Measurements from ENCODE around the gene KIF26B. TPM values are rescaled to one million over a fixed set of nuclear protein-coding genes. Genes with fewer than 3 reads are reported as not detected.
A peak's percentile ranks its signal among the peaks of the same experiment; 100 is the strongest.

Gene KIF26B
- polyA plus RNA-seq, 6 donors from 2014 or later: 0.01 to 0.04 TPM; not detected in 4

- H3K4me1 Mint-ChIP-seq: peaks cover 0 to 7% (median 0%) of the 10 kb centered on the region in 3 donors
- DNase-seq (no peak), ATAC-seq (ENCODE audit: low read depth in 2 of 2) (no peak)
- H3K9me3 Mint-ChIP-seq: peaks cover 0 to 12% (median 5%) of the 10 kb centered on the region in 7 donors
- peaks cover 2 to 5% of the 10 kb centered on the region in 2 donors for H3K36me3 Mint-ChIP-seq
- H3K4me3 Mint-ChIP-seq: no peak overlapping the region
- no peak overlapping the region for H3K27ac Mint-ChIP-seq
- peaks cover 5 to 22% (median 16%) of the 10 kb centered on the region in 3 donors for H3K27me3 Mint-ChIP-seq
Measured at GRCh38 chr1:245649666-245650065, 494.9 kb downstream of the KIF26B start.

GRCh38 chr1:245650441-245650960, 495.7 kb downstream of the KIF26B start:
- ATAC-seq (ENCODE audit: low read depth in 2 of 2) (no peak), DNase-seq (no peak)
- Mint-ChIP-seq H3K27ac (no peak overlapping the region), H3K9me3 (peaks cover 0 to 8% (median 2%) of the 10 kb centered on the region in 7 donors), H3K4me3 (no peak overlapping the region), H3K4me1 (peaks cover 0 to 5% (median 0%) of the 10 kb centered on the region in 3 donors), H3K36me3 (no peaks in the 10 kb centered on the region), H3K27me3 (peaks cover 5 to 13% (median 13%) of the 10 kb centered on the region in 3 donors)

DNA sequence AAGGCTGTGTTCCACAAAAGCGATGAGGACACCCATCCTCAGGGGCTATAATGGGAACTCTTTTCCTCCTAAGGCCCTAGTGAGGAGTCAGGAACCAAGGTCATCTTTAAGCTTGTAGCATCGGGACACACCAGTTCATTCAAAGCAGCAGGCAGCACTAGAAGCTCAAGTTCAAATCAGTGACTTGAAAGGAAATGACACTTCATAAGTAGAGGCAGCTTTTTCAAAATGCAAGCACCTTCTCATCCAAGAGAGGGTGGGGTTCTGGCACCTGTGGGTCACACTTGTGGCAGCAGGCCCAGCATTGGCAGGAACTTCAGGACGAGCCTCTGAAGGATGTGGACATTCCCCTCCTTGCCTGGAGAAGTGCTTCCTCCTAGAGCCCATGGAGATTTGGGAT, 496.3 kb downstream of the KIF26B start:
- H3K9me3 Mint-ChIP-seq: peaks cover 0 to 3% (median 2%) of the 10 kb centered on the region in 7 donors
- H3K36me3 Mint-ChIP-seq: no peaks in the 10 kb centered on the region
- H3K4me3 Mint-ChIP-seq: no peak overlapping the region
- peaks cover 5 to 13% (median 8%) of the 10 kb centered on the region in 3 donors for H3K27me3 Mint-ChIP-seq
- H3K27ac Mint-ChIP-seq: no peak overlapping the region
- ATAC-seq (ENCODE audit: low read depth in 2 of 2) (no peak), DNase-seq (no peak)
- H3K4me1 Mint-ChIP-seq: peaks cover 0 to 4% (median 0%) of the 10 kb centered on the region in 3 donors

DNA sequence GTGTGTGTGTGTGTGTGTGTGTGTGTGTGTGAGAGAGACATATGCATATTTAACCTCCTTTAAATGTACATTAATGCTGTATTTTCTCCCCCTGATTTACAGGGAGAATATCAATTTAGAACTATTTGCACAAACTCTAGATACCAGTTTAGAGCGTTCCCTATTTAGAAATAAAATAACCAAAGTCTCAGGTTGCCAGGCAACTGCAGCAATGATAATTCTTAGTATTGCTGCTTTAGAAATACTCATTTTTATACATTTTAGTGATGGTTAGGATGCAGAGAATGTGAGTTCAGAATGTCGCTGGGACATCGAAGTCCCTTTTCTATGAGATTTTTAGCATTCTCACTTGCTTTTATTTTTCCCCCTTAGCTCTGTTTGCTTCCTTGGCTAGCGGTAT, 497.3 kb downstream of the KIF26B start:
- H3K4me3 Mint-ChIP-seq: no peak overlapping the region
- DNase-seq: no peak
- H3K9me3 Mint-ChIP-seq: peaks cover 0 to 3% (median 0%) of the 10 kb centered on the region in 7 donors
- peaks cover 0 to 6% (median 0%) of the 10 kb centered on the region in 3 donors for H3K4me1 Mint-ChIP-seq
- no peaks in the 10 kb centered on the region for H3K36me3 Mint-ChIP-seq
- H3K27me3 Mint-ChIP-seq: peaks cover 0 to 13% (median 8%) of the 10 kb centered on the region in 3 donors
- H3K27ac Mint-ChIP-seq: no peak overlapping the region
- ATAC-seq (ENCODE audit: low read depth in 2 of 2): no peak

DNA sequence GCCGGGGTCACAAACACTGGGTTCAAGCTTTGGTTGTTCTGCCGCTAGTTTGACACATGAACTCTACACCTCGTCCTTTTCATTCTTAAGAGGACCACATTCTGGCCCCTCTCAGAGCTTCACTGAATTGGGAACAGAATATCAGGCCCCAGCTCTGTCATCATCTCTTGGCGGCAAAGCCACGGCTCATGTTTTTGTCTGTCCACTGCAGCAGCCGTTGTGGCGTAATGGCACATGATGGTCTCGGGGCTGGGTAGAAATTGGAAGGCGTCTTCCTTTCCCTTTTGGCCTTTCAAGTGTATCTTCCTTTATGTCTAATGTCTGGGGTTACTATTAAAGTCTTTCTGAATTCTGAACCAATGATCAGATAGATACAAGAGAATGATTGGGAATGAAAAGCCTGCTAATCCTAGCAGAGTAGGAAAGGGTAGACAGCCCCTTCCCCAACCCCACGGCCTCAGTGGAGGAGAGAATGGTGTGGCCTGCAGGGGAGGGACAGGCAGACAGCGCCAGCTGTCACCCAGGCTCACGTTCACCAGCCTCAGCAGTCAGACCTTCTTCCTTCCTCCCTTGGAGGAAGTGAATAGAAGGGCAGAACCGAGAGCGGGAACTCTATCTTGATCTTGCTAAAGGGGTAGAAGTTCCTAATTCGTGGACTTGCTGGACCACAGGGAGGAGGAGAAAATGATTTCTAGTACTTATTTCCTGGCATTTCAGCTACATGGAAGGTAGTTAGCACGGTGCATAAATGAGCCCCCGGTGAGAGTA, 498.1 kb downstream of the KIF26B start:
- Mint-ChIP-seq H3K4me1 (peaks cover 0 to 6% (median 0%) of the 10 kb centered on the region in 3 donors), H3K9me3 (peaks cover 0 to 3% (median 0%) of the 10 kb centered on the region in 7 donors), H3K27ac (peak overlapping the region in 1 of 6 donors; percentile 39), H3K36me3 (no peaks in the 10 kb centered on the region), H3K4me3 (no peak overlapping the region), H3K27me3 (peaks cover 0 to 13% (median 8%) of the 10 kb centered on the region in 3 donors)
- no peak for DNase-seq
- ATAC-seq (ENCODE audit: low read depth in 2 of 2): no peak

GRCh38 chr1:245654460-245655050, 499.8 kb downstream of the KIF26B start:
- H3K27me3 Mint-ChIP-seq: peaks cover 0 to 3% (median 0%) of the 10 kb centered on the region in 3 donors
- H3K9me3 Mint-ChIP-seq: no peaks in the 10 kb centered on the region
- no peak for ATAC-seq (ENCODE audit: low read depth in 2 of 2)
- H3K4me1 Mint-ChIP-seq: peaks cover 0 to 6% (median 0%) of the 10 kb centered on the region in 3 donors
- no peak overlapping the region for H3K27ac Mint-ChIP-seq
- H3K36me3 Mint-ChIP-seq: no peaks in the 10 kb centered on the region
- no peak for DNase-seq
- no peak overlapping the region for H3K4me3 Mint-ChIP-seq

DNA sequence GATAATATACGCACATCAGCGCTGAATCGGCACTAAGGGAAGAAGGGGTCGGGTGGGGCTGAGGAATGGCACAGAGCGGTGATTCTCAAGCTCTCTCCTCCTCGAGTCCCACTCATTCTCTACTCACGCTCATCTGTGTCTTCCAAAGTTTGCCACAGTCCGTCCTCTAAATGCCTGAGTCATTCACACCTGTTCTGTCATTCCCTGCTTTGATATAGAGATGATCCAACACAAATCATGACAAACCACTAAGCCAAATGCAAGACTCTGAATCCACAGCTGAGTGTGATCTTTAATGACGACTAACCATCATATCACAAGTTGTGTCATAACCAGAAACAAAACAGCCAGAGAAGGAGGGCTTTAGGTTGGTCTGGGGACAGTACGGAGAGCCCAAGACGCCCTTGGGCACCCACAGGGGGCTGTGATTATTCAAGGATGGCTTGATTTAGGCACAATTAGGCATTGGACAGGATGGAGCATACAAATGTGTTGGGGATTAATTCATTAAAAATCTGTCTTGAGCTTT, 501.5 kb downstream of the KIF26B start:
- H3K4me1 Mint-ChIP-seq: peaks cover 0 to 6% (median 0%) of the 10 kb centered on the region in 3 donors

GRCh38 chr1:245657371-245657770, 502.6 kb downstream of the KIF26B start:
- DNase-seq (no peak), ATAC-seq (ENCODE audit: low read depth in 2 of 2) (no peak)
- Mint-ChIP-seq H3K27me3 (no peaks in the 10 kb centered on the region), H3K9me3 (no peaks in the 10 kb centered on the region), H3K27ac (no peak overlapping the region), H3K4me3 (no peak overlapping the region), H3K36me3 (no peaks in the 10 kb centered on the region), H3K4me1 (peaks cover 0 to 6% (median 0%) of the 10 kb centered on the region in 3 donors)

More for the DNA sequence above, 501.5 kb downstream of the KIF26B start:
- DNase-seq: no peak
- Mint-ChIP-seq H3K27ac (no peak overlapping the region), H3K27me3 (no peaks in the 10 kb centered on the region), H3K36me3 (no peaks in the 10 kb centered on the region), H3K4me3 (no peak overlapping the region), H3K9me3 (no peaks in the 10 kb centered on the region)
- ATAC-seq (ENCODE audit: low read depth in 2 of 2): no peak

GRCh38 chr1:245663373-245663772, 508.6 kb downstream of the KIF26B start:
- DNase-seq: no peak
- H3K36me3 Mint-ChIP-seq: no peaks in the 10 kb centered on the region
- ATAC-seq (ENCODE audit: low read depth in 2 of 2): no peak
- no peaks in the 10 kb centered on the region for H3K27me3 Mint-ChIP-seq
- H3K9me3 Mint-ChIP-seq: no peaks in the 10 kb centered on the region
- H3K27ac Mint-ChIP-seq: no peak overlapping the region
- no peak overlapping the region for H3K4me3 Mint-ChIP-seq
- H3K4me1 Mint-ChIP-seq: no peaks in the 10 kb centered on the region

- ATAC-seq (ENCODE audit: low read depth in 2 of 2) (no peak), DNase-seq (no peak)
- H3K4me3 Mint-ChIP-seq: no peak overlapping the region
- no peaks in the 10 kb centered on the region for H3K36me3 Mint-ChIP-seq
- H3K27ac Mint-ChIP-seq: no peak overlapping the region
- no peaks in the 10 kb centered on the region for H3K9me3 Mint-ChIP-seq
- no peaks in the 10 kb centered on the region for H3K27me3 Mint-ChIP-seq
- no peaks in the 10 kb centered on the region for H3K4me1 Mint-ChIP-seq
Measured at GRCh38 chr1:245663841-245664240, 509.1 kb downstream of the KIF26B start.

- no peak for DNase-seq
- Mint-ChIP-seq H3K36me3 (no peaks in the 10 kb centered on the region), H3K4me3 (no peak overlapping the region)
Measured at GRCh38 chr1:245666412-245666811, 511.6 kb downstream of the KIF26B start.

DNA sequence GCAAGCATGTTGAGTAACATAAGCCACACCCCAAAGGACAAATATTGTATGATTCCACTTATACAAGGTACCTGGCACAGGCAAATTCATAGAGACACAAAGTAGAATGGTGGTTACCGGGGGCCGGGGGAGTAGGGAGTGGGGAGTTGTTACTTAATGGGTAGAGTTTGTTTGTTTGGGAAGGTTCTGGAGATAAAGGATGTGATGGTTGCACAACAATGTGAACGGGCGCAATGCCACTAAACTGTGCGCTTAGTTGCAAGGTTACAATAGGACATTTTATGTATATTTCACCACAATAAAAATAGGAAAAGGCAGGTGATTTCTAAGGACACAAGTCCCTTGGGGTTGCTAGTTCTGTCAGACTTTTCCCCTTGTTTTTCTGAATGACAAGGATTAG, 516.6 kb downstream of the KIF26B start:
- H3K4me3 Mint-ChIP-seq: no peak overlapping the region
- no peaks in the 10 kb centered on the region for H3K27me3 Mint-ChIP-seq
- H3K4me1 Mint-ChIP-seq: peaks cover 10 to 14% (median 12%) of the 10 kb centered on the region in 3 donors
- no peak for DNase-seq
- H3K9me3 Mint-ChIP-seq: peaks cover 0 to 2% (median 0%) of the 10 kb centered on the region in 7 donors
- peak overlapping the region in 1 of 6 donors; percentile 7 for H3K27ac Mint-ChIP-seq
- no peaks in the 10 kb centered on the region for H3K36me3 Mint-ChIP-seq
- ATAC-seq (ENCODE audit: low read depth in 2 of 2): no peak

More at GRCh38 chr1:245666412-245666811, 511.6 kb downstream of the KIF26B start:
- peaks cover 0 to 2% (median 0%) of the 10 kb centered on the region in 7 donors for H3K9me3 Mint-ChIP-seq
- no peaks in the 10 kb centered on the region for H3K27me3 Mint-ChIP-seq
- H3K27ac Mint-ChIP-seq: peak overlapping the region in 1 of 6 donors; percentile 7
- H3K4me1 Mint-ChIP-seq: no peaks in the 10 kb centered on the region
- no peak for ATAC-seq (ENCODE audit: low read depth in 2 of 2)

DNA sequence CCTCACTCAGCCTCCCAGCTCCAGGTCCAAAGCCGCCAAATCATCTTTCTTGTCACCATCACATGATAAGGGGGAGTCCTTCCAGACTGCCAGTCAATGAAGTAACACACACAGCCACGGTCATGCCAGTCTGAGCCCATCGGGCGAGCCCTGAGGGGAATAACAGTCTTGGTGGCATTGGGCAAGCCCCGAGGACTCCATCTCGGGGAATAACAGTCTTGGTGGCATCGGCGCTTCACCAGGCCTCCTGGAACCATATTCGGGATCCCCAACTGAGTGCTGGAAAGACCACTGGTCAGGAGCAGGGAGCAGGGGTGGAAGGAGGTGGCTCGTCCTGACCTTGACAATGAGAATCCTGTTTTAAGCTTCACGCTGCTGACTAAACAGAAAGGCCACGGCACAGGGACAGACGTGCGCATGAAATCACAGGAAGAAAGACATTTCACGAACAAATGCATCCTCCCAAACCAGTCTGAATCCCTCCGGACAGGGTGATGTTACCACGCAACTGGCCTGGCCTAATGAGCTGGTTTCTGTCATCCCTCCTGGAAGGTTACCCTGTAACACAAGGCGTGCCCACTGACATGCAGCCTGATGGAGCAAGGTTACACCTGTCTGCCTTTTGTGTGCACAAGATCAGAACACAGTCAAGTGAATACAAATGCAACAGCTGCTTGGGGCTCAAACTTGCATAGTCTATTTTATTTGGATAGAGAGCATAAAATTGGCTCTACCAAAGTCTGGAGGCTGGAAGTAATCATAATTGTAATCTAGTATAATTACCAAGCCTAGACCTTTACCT, 517.4 kb downstream of the KIF26B start:
- no peak for ATAC-seq (ENCODE audit: low read depth in 2 of 2)
- Mint-ChIP-seq H3K4me1 (peaks cover 10 to 14% (median 12%) of the 10 kb centered on the region in 3 donors), H3K27ac (no peak overlapping the region), H3K27me3 (no peaks in the 10 kb centered on the region), H3K4me3 (no peak overlapping the region), H3K9me3 (peaks cover 0 to 2% (median 0%) of the 10 kb centered on the region in 7 donors), H3K36me3 (no peaks in the 10 kb centered on the region)
- DNase-seq: no peak

All from naive B cell (primary cell).